ENCODE data around the gene CDH4.
A peak's percentile ranks its signal among the peaks of the same experiment; 100 is the strongest.

The CDH4 gene

GRCh38 chr20:61876952-61877728, 625.1 kb downstream of the CDH4 start:
- no peak for DNase-seq

- no peak for DNase-seq
Observed at GRCh38 chr20:61877776-61878477, 625.9 kb downstream of the CDH4 start.

- DNase-seq: no peak
Observed at GRCh38 chr20:61878478-61879302, 626.6 kb downstream of the CDH4 start.

GRCh38 chr20:61879303-61879620, 627.2 kb downstream of the CDH4 start:
- no peak for DNase-seq

GRCh38 chr20:61879694-61880093, 627.6 kb downstream of the CDH4 start:
- DNase-seq: no peak

- DNase-seq: no peak
Observed at GRCh38 chr20:61880706-61881105, 628.6 kb downstream of the CDH4 start.

GRCh38 chr20:61881416-61881815, 629.4 kb downstream of the CDH4 start:
- DNase-seq: no peak

GRCh38 chr20:61881861-61882260, 629.8 kb downstream of the CDH4 start:
- no peak for DNase-seq

- DNase-seq: peak; percentile 54
Observed at GRCh38 chr20:61882716-61883615, 630.9 kb downstream of the CDH4 start.

GRCh38 chr20:61883857-61884393, 631.9 kb downstream of the CDH4 start:
- no peak for DNase-seq

GRCh38 chr20:61884571-61885389, 632.7 kb downstream of the CDH4 start:
- no peak for DNase-seq

- DNase-seq: no peak
Observed at GRCh38 chr20:61885759-61886715, 634.0 kb downstream of the CDH4 start.

GRCh38 chr20:61886721-61887595, 634.9 kb downstream of the CDH4 start:
- DNase-seq: peak; percentile 82

- DNase-seq: no peak
Observed at GRCh38 chr20:61887596-61888093, 635.6 kb downstream of the CDH4 start.

GRCh38 chr20:61888101-61888865, 636.2 kb downstream of the CDH4 start:
- DNase-seq: no peak

- no peak for DNase-seq
Observed at GRCh38 chr20:61889659-61890058, 637.6 kb downstream of the CDH4 start.

- no peak for DNase-seq
Observed at GRCh38 chr20:61890210-61890609, 638.1 kb downstream of the CDH4 start.

GRCh38 chr20:61891476-61891875, 639.4 kb downstream of the CDH4 start:
- DNase-seq: no peak

Measured in eye (tissue), 1 donor.